Neural progenitor cell (in vitro differentiated cells): ENCODE measurements around the gene CDRT4. TPM values are rescaled to one million over a fixed set of nuclear protein-coding genes. Genes with fewer than 3 reads are reported as not detected.

Experiments used
- DNase-seq: peaks from one replicate; pipeline ENCODE4 v3.0.0-alpha.2; 2016; ENCODE audit warnings: low spot score
- H2AFZ ChIP-seq: fragments of 200-600 bp; sonication (generic); replicated peaks from 2 replicates; pipeline ENCODE4 v1.6.1; 2016; ENCODE audit warnings: antibody characterized with exemption
- H3F3A ChIP-seq: fragments of 200-600 bp; sonication (generic); 2 replicates; pipeline ENCODE4 v1.6.1; 2016; ENCODE audit warnings: antibody characterized with exemption, low read depth
- H3K27ac ChIP-seq: fragments of 200-600 bp; sonication (generic); 2 replicates; pipeline ENCODE4 v1.5.1; 2016; ENCODE audit warnings: mild to moderate bottlenecking
- H3K27me3 ChIP-seq: fragments of 200-600 bp; sonication (generic); 2 replicates; pipeline ENCODE4 v1.6.1; 2016; ENCODE audit warnings: mild to moderate bottlenecking, moderate library complexity
- H3K36me3 ChIP-seq: fragments of 200-600 bp; sonication (generic); 2 replicates; pipeline ENCODE4 v1.5.1; 2016
- H3K4me1 ChIP-seq: fragments of 200-600 bp; sonication (generic); 2 replicates; pipeline ENCODE4 v1.6.1; 2016; ENCODE audit warnings: mixed run types
- H3K4me2 ChIP-seq: fragments of 200-600 bp; sonication (generic); 2 replicates; pipeline ENCODE4 v1.6.1; 2016
- H3K4me3 ChIP-seq: fragments of 200-600 bp; sonication (generic); 2 replicates; pipeline ENCODE4 v1.5.1; 2016
- H3K79me2 ChIP-seq: fragments of 200-600 bp; sonication (generic); 2 replicates; pipeline ENCODE4 v1.6.1; 2016; ENCODE audit warnings: low read depth
- H3K9ac ChIP-seq: fragments of 200-600 bp; sonication (generic); 2 replicates; pipeline ENCODE4 v1.6.1; 2016
- H3K9me3 ChIP-seq: fragments of 200-600 bp; sonication (generic); 2 replicates; pipeline ENCODE4 v1.5.1; 2016; ENCODE audit warnings: low read depth
- H4K20me1 ChIP-seq: fragments of 200-600 bp; sonication (generic); 2 replicates; pipeline ENCODE4 v1.6.1; 2016; ENCODE audit warnings: low read depth
- H3K27ac Mint-ChIP-seq: 3 replicates; pipeline ENCODE4 v1.8.0; 2021; ENCODE audit warnings: mixed read lengths
- H3K27me3 Mint-ChIP-seq: 2 replicates; pipeline ENCODE4 v1.8.0; 2022; ENCODE audit warnings: low read depth, mild to moderate bottlenecking, inconsistent platforms, moderate library complexity, mixed read lengths; ENCODE audit not compliant: insufficient read depth
- H3K36me3 Mint-ChIP-seq: 3 replicates; pipeline ENCODE4 v1.8.0; 2021; ENCODE audit warnings: mixed read lengths
- H3K4me1 Mint-ChIP-seq: 3 replicates; pipeline ENCODE4 v1.8.0; 2021; ENCODE audit warnings: mixed read lengths
- H3K4me3 Mint-ChIP-seq: 3 replicates; pipeline ENCODE4 v1.8.0; 2021; ENCODE audit warnings: mild to moderate bottlenecking, moderate library complexity, mixed read lengths
- H3K9me3 Mint-ChIP-seq: 3 replicates; pipeline ENCODE4 v1.8.0; 2020; ENCODE audit warnings: mixed read lengths
- CTCF ChIP-seq: fragments of 200-600 bp; sonication (generic); IDR thresholded peaks from 2 replicates; pipeline ENCODE4 v1.5.1; 2017; ENCODE audit warnings: antibody characterized with exemption, mild to moderate bottlenecking
- EZH2 ChIP-seq: fragments of 200-600 bp; sonication (generic); IDR thresholded peaks from 2 replicates; pipeline ENCODE4 v1.6.1; 2017; ENCODE audit warnings: antibody characterized with exemption, mild to moderate bottlenecking, moderate library complexity
- EZH2phosphoT487 ChIP-seq: fragments of 200-600 bp; sonication (generic); IDR thresholded peaks from 2 replicates; pipeline ENCODE4 v1.6.1; 2017; ENCODE audit warnings: antibody characterized with exemption
- total RNA-seq: library from RNA; depleted of rRNA; stranded (reverse); fragments of >200 nt; gene quantifications from 2 replicates; pipeline ENCODE4 v1.2.3, GENCODE V29; 2015; ENCODE audit warnings: low replicate concordance

CDRT4 gene
- total RNA-seq, 1 donor from 2014 or later: 18.2 TPM

- H3K4me2 ChIP-seq: no peak overlapping the region
- H3K79me2 ChIP-seq: no peaks in the 10 kb centered on the region
- H3K4me1 ChIP-seq: no peaks in the 10 kb centered on the region
- H3K27ac Mint-ChIP-seq: no peak overlapping the region
- TF ChIP-seq CTCF: no peak
- TF ChIP-seq EZH2: no peak
- no peak for TF ChIP-seq EZH2phosphoT487
- no peak for DNase-seq
- H3K4me3 ChIP-seq: no peak overlapping the region
- no peaks in the 10 kb centered on the region for H3K36me3 Mint-ChIP-seq
- no peaks in the 10 kb centered on the region for H3K36me3 ChIP-seq
- H3F3A ChIP-seq: no peaks in the 10 kb centered on the region
- H4K20me1 ChIP-seq: no peaks in the 10 kb centered on the region
- H3K9ac ChIP-seq: no peak overlapping the region
- H3K27ac ChIP-seq: no peak overlapping the region
- peaks cover 6% of the 10 kb centered on the region for H3K27me3 Mint-ChIP-seq
- no peaks in the 10 kb centered on the region for H3K9me3 Mint-ChIP-seq
- H3K4me3 Mint-ChIP-seq: no peak overlapping the region
- no peaks in the 10 kb centered on the region for H3K9me3 ChIP-seq
- H3K4me1 Mint-ChIP-seq: peaks cover 10% of the 10 kb centered on the region
- no peak overlapping the region for H2AFZ ChIP-seq
- H3K27me3 ChIP-seq: no peaks in the 10 kb centered on the region
Measured at GRCh38 chr17:15397620-15398019, 69.8 kb downstream of the CDRT4 start.

- no peaks in the 10 kb centered on the region for H3K36me3 Mint-ChIP-seq
- H3K36me3 ChIP-seq: no peaks in the 10 kb centered on the region
- no peak overlapping the region for H2AFZ ChIP-seq
- no peaks in the 10 kb centered on the region for H3K27me3 ChIP-seq
- H3K9me3 ChIP-seq: no peaks in the 10 kb centered on the region
- H3K27ac Mint-ChIP-seq: no peak overlapping the region
- DNase-seq: no peak
- no peaks in the 10 kb centered on the region for H3F3A ChIP-seq
- H3K79me2 ChIP-seq: no peaks in the 10 kb centered on the region
- no peak overlapping the region for H3K27ac ChIP-seq
- no peak for TF ChIP-seq CTCF
- no peak for TF ChIP-seq EZH2phosphoT487
- no peak for TF ChIP-seq EZH2
- H3K4me3 ChIP-seq: no peak overlapping the region
- no peaks in the 10 kb centered on the region for H3K9me3 Mint-ChIP-seq
- H3K4me1 ChIP-seq: no peaks in the 10 kb centered on the region
- peaks cover 10% of the 10 kb centered on the region for H3K4me1 Mint-ChIP-seq
- no peak overlapping the region for H3K4me3 Mint-ChIP-seq
- no peak overlapping the region for H3K9ac ChIP-seq
- H3K4me2 ChIP-seq: no peak overlapping the region
- no peaks in the 10 kb centered on the region for H4K20me1 ChIP-seq
- peaks cover 6% of the 10 kb centered on the region for H3K27me3 Mint-ChIP-seq
Measured at GRCh38 chr17:15395091-15395490, 72.3 kb downstream of the CDRT4 start.

GRCh38 chr17:15393414-15393813, 74.0 kb downstream of the CDRT4 start:
- Histone ChIP-seq H2AFZ (no peak overlapping the region), H3K27me3 (no peaks in the 10 kb centered on the region), H3K4me2 (no peak overlapping the region), H3K4me3 (no peak overlapping the region), H3K36me3 (no peaks in the 10 kb centered on the region), H3F3A (no peaks in the 10 kb centered on the region), H3K27ac (no peak overlapping the region), H3K4me1 (no peaks in the 10 kb centered on the region), H4K20me1 (no peaks in the 10 kb centered on the region), H3K9me3 (no peaks in the 10 kb centered on the region), H3K79me2 (no peaks in the 10 kb centered on the region), H3K9ac (no peak overlapping the region)
- Mint-ChIP-seq H3K9me3 (peaks cover 3% of the 10 kb centered on the region), H3K27me3 (peaks cover 6% of the 10 kb centered on the region), H3K27ac (no peak overlapping the region), H3K36me3 (no peaks in the 10 kb centered on the region), H3K4me3 (no peak overlapping the region), H3K4me1 (peaks cover 4% of the 10 kb centered on the region)
- TF ChIP-seq EZH2 (no peak), EZH2phosphoT487 (no peak), CTCF (no peak)
- no peak for DNase-seq
